BLaER1 (cell line): Measurements from ENCODE around the gene EIF4A2.

ENCODE experiments used
- H3K27ac ChIP-seq: shearing (Covaris generic); formaldehyde crosslinking; 2 replicates; pipeline ENCODE4 v1.8.1; 2022
- H3K27me3 ChIP-seq: shearing (Covaris generic); formaldehyde crosslinking; 2 replicates; pipeline ENCODE4 v1.8.1; 2022
- H3K36me3 ChIP-seq: shearing (Covaris generic); formaldehyde crosslinking; 2 replicates; pipeline ENCODE4 v1.8.1; 2022
- H3K4me1 ChIP-seq: shearing (Covaris generic); formaldehyde crosslinking; 2 replicates; pipeline ENCODE4 v1.8.1; 2022
- H3K4me2 ChIP-seq: shearing (Covaris generic); formaldehyde crosslinking; 2 replicates; pipeline ENCODE4 v1.8.1; 2022
- H3K4me3 ChIP-seq: shearing (Covaris generic); formaldehyde crosslinking; 2 replicates; pipeline ENCODE4 v1.8.1; 2022
- H3K9ac ChIP-seq: shearing (Covaris generic); formaldehyde crosslinking; 2 replicates; pipeline ENCODE4 v1.8.1; 2022
- H3K9me3 ChIP-seq: shearing (Covaris generic); formaldehyde crosslinking; 2 replicates; pipeline ENCODE4 v1.8.1; 2022
- H4K20me1 ChIP-seq: shearing (Covaris generic); formaldehyde crosslinking; 2 replicates; pipeline ENCODE4 v1.8.1; 2022
- Cebpa-rat ChIP-seq: shearing (Covaris generic); IDR thresholded peaks from 2 replicates; pipeline ENCODE4 v1.8.1; 2022

Gene EIF4A2

GRCh38 chr3:186826976-186827857, 43.8 kb downstream of the EIF4A2 start:
- peaks cover 26% of the 10 kb centered on the region for H3K4me1 ChIP-seq
- no peaks in the 10 kb centered on the region for H3K36me3 ChIP-seq
- H3K27ac ChIP-seq: peak overlapping the region; percentile 79
- peaks cover 63% of the 10 kb centered on the region for H3K27me3 ChIP-seq
- H4K20me1 ChIP-seq: peaks cover 15% of the 10 kb centered on the region
- peak; percentile 91 for TF ChIP-seq Cebpa-rat
- peak overlapping the region; percentile 84 for H3K9ac ChIP-seq
- peak overlapping the region; percentile 79 for H3K4me3 ChIP-seq
- H3K4me2 ChIP-seq: peak overlapping the region; percentile 98
- no peaks in the 10 kb centered on the region for H3K9me3 ChIP-seq

GRCh38 chr3:186828340-186828739, 45.0 kb downstream of the EIF4A2 start:
- Histone ChIP-seq H3K9me3 (no peaks in the 10 kb centered on the region), H3K36me3 (no peaks in the 10 kb centered on the region), H3K4me1 (peaks cover 26% of the 10 kb centered on the region), H4K20me1 (peaks cover 15% of the 10 kb centered on the region), H3K27me3 (peaks cover 63% of the 10 kb centered on the region), H3K4me3 (no peak overlapping the region), H3K27ac (no peak overlapping the region), H3K9ac (no peak overlapping the region), H3K4me2 (no peak overlapping the region)
- TF ChIP-seq Cebpa-rat: no peak

GRCh38 chr3:186831798-186832197, 48.4 kb downstream of the EIF4A2 start:
- H3K4me2 ChIP-seq: no peak overlapping the region
- no peak for TF ChIP-seq Cebpa-rat
- H3K9ac ChIP-seq: no peak overlapping the region
- no peaks in the 10 kb centered on the region for H3K36me3 ChIP-seq
- H3K27ac ChIP-seq: no peak overlapping the region
- peaks cover 33% of the 10 kb centered on the region for H3K27me3 ChIP-seq
- H3K4me1 ChIP-seq: no peaks in the 10 kb centered on the region
- H4K20me1 ChIP-seq: no peaks in the 10 kb centered on the region
- no peak overlapping the region for H3K4me3 ChIP-seq
- no peaks in the 10 kb centered on the region for H3K9me3 ChIP-seq

GRCh38 chr3:186832276-186832675, 48.9 kb downstream of the EIF4A2 start:
- Histone ChIP-seq H3K27me3 (peaks cover 30% of the 10 kb centered on the region), H3K4me2 (no peak overlapping the region)

More at GRCh38 chr3:186832276-186832675, 48.9 kb downstream of the EIF4A2 start:
- Histone ChIP-seq H4K20me1 (no peaks in the 10 kb centered on the region), H3K4me1 (no peaks in the 10 kb centered on the region), H3K4me3 (no peak overlapping the region), H3K9ac (no peak overlapping the region), H3K36me3 (no peaks in the 10 kb centered on the region), H3K27ac (no peak overlapping the region), H3K9me3 (no peaks in the 10 kb centered on the region)
- no peak for TF ChIP-seq Cebpa-rat
